HepG2 (cell line): ENCODE measurements around the gene TNFRSF25. TPM values are rescaled to one million over a fixed set of nuclear protein-coding genes. Genes with fewer than 3 reads are reported as not detected.

Experiments
- ATAC-seq: fragments of 200-7000 bp; cut with Tn5 transposase; 3 replicates; pipeline ENCODE4 v1.9.1; 2020; ENCODE audit warnings: mild to moderate bottlenecking, moderate library complexity
- BruUV-seq: library from RNA; stranded (reverse); fragments of 400-500 nt; replicated peaks from 2 replicates; lab custom pipeline; 2021; lab: Mats Ljungman, UMichigan
- CTCF ChIA-PET: fragments of 300-600 bp; formaldehyde crosslinking; extraction: SDS; loops from one replicate; lab custom pipeline; 2021; ENCODE audit warnings: low total read pairs, inconsistent platforms, low intra/inter-chr PET ratio; lab: Yijun Ruan, JAX
- POLR2A ChIA-PET: fragments of 350-600 bp; sonication (Branson Sonifier 250); formaldehyde crosslinking; loops from one replicate; lab custom pipeline; 2020; ENCODE audit warnings: antibody characterized with exemption, inconsistent platforms; lab: Yijun Ruan, JAX
- DNase-seq: peaks from one replicate; pipeline ENCODE4 v3.0.0-alpha.2; 2015; ENCODE audit warnings: low spot score
- FAIRE-seq: peaks from 3 replicates; lab custom pipeline; 2011; peaks lifted over from hg19 to GRCh38; lab: Jason Lieb, UNC
- H2AFZ ChIP-seq: one replicate; pipeline ENCODE4 v1.6.1; 2011; ENCODE audit warnings: low read length, inconsistent platforms
- H3K27ac ChIP-seq: fragments of 300-600 bp; 3 replicates; pipeline ENCODE4 v1.8.0; 2011; ENCODE audit warnings: mixed run types, mild to moderate bottlenecking, mixed read lengths, low read length, inconsistent platforms; ENCODE audit not compliant: insufficient read depth; ENCODE audit errors: extremely low read length
- H3K27me3 ChIP-seq, 2 experiments: fragments of 200-600 bp in 1 of 2; 2 replicates in 1 of 2; 3 replicates in 1 of 2; pipeline versions ENCODE4 v1.6.0 to v1.8.0; 2011; ENCODE audit warnings: low read length in 2 of 2, mild to moderate bottlenecking in 2 of 2, moderate library complexity in 2 of 2, inconsistent platforms in 1 of 2; ENCODE audit not compliant: insufficient read depth in 2 of 2, control insufficient read depth in 1 of 2
- H3K36me3 ChIP-seq, 2 experiments: fragments of 200-600 bp in 1 of 2; replicated peaks in 1 of 2; 2 replicates in 1 of 2; 3 replicates in 1 of 2; pipeline versions ENCODE4 v1.5.1 to v1.8.0; 2011; ENCODE audit warnings: low read length in 2 of 2, inconsistent platforms in 1 of 2; ENCODE audit not compliant: insufficient read depth in 2 of 2, control insufficient read depth in 1 of 2
- H3K4me1 ChIP-seq: 2 replicates; pipeline ENCODE4 v1.5.1; 2012; ENCODE audit warnings: low read length, inconsistent platforms; ENCODE audit not compliant: insufficient read depth
- H3K4me2 ChIP-seq: 2 replicates; pipeline ENCODE4 v1.6.0; 2011; ENCODE audit warnings: low read depth, low read length, inconsistent platforms
- H3K4me3 ChIP-seq, 3 experiments: fragments of 200-600 bp in 1 of 3; sonication (generic), shearing (Covaris generic) in 1 of 3; replicated peaks in 1 of 3; 2 replicates each; pipeline ENCODE4 v1.5.1; 2011 to 2016; ENCODE audit warnings: low read length in 3 of 3, inconsistent platforms in 2 of 3, low read depth in 2 of 3, mild to moderate bottlenecking in 2 of 3, control low read depth in 1 of 3, mixed read lengths in 1 of 3; ENCODE audit not compliant: insufficient read depth in 1 of 3
- H3K79me2 ChIP-seq: one replicate; pipeline ENCODE4 v1.6.1; 2011; ENCODE audit warnings: low read length, inconsistent platforms; ENCODE audit not compliant: insufficient read depth
- H3K9ac ChIP-seq: 2 replicates; pipeline ENCODE4 v1.6.0; 2011; ENCODE audit warnings: mild to moderate bottlenecking, low read depth, low read length, inconsistent platforms; ENCODE audit not compliant: insufficient read depth
- H3K9me3 ChIP-seq: 2 replicates; pipeline ENCODE4 v1.5.1; 2012; ENCODE audit warnings: mild to moderate bottlenecking, low read length
- H4K20me1 ChIP-seq: 2 replicates; pipeline ENCODE4 v1.6.0; 2011; ENCODE audit warnings: inconsistent platforms, mild to moderate bottlenecking, low read length, moderate library complexity; ENCODE audit not compliant: insufficient read depth
- ELF3 ChIP-seq: IDR thresholded peaks from 2 replicates; pipeline ENCODE4 v1.6.1; 2016; ENCODE audit warnings: missing genetic modification reagents, missing compliant biosample characterization
- HNRNPL ChIP-seq: fragments of 200-400 bp; formaldehyde crosslinking; IDR thresholded peaks from 2 replicates; pipeline ENCODE4 v1.6.1; 2017; ENCODE audit warnings: mild to moderate bottlenecking, low read depth, low read length
- MTF2 ChIP-seq: sonication (generic); formaldehyde crosslinking; IDR thresholded peaks from 2 replicates; pipeline ENCODE4 v1.5.0; 2020; ENCODE audit warnings: missing genetic modification reagents, borderline replicate concordance
- MXI1 ChIP-seq: IDR thresholded peaks from 3 replicates; pipeline ENCODE4 v1.6.1; 2012; ENCODE audit warnings: low read depth, low read length, inconsistent platforms, borderline replicate concordance
- SMC3 ChIP-seq: IDR thresholded peaks from 2 replicates; pipeline ENCODE4 v1.6.1; 2011; ENCODE audit warnings: low read length, improper control_type of control experiment
- STAG1 ChIP-seq: sonication (generic); formaldehyde crosslinking; IDR thresholded peaks from 2 replicates; pipeline ENCODE4 v1.4.0; 2020; ENCODE audit warnings: missing genetic modification reagents
- ZNF235 ChIP-seq: sonication (generic); formaldehyde crosslinking; IDR thresholded peaks from 2 replicates; pipeline ENCODE4 v1.8.1; 2023; ENCODE audit warnings: mild to moderate bottlenecking, missing genetic modification reagents, borderline replicate concordance
- ZNF556 ChIP-seq: sonication (generic); formaldehyde crosslinking; IDR thresholded peaks from 2 replicates; pipeline ENCODE4 v1.4.0; 2020; ENCODE audit warnings: mild to moderate bottlenecking, missing genetic modification reagents, borderline replicate concordance
- ZNF629 ChIP-seq: sonication (generic); formaldehyde crosslinking; conservative IDR thresholded peaks from 2 replicates; pipeline ENCODE4 v1.5.0; 2020; ENCODE audit warnings: missing genetic modification reagents
- ZNF678 ChIP-seq: sonication (generic); formaldehyde crosslinking; IDR thresholded peaks from 2 replicates; pipeline ENCODE4 v1.4.0; 2020; ENCODE audit warnings: mild to moderate bottlenecking, missing genetic modification reagents
- ZNF747 ChIP-seq: sonication (generic); formaldehyde crosslinking; IDR thresholded peaks from 2 replicates; pipeline ENCODE4 v1.8.1; 2023; ENCODE audit warnings: missing genetic modification reagents, mild to moderate bottlenecking, borderline replicate concordance
- ZNF788 ChIP-seq: sonication (generic); formaldehyde crosslinking; IDR thresholded peaks from 2 replicates; pipeline ENCODE4 v1.5.0; 2020; ENCODE audit warnings: mild to moderate bottlenecking, missing genetic modification reagents, borderline replicate concordance
- ZSCAN21 ChIP-seq: sonication (generic); formaldehyde crosslinking; IDR thresholded peaks from 2 replicates; pipeline ENCODE4 v1.8.0; 2022; ENCODE audit warnings: mild to moderate bottlenecking, missing genetic modification reagents, moderate library complexity, borderline replicate concordance
- WGBS: methylation state at CpG from one replicate; pipeline ENCODE4 v1.1.6; 2017; ENCODE audit warnings: low lambda C conversion rate; 5-methylcytosine and 5-hydroxymethylcytosine counted together
- in situ Hi-C: cut with HindIII; loops from 2 replicates; pipeline ENCODE4 v1.10.0; 2017; ENCODE audit warnings: low pct_unique_long_range_greater_than_20kb; ENCODE audit not compliant: extremely low pct_ligation_motif_present
- intact Hi-C: fragments of 100-400 bp; cut with micrococcal nuclease; formaldehyde crosslinking; loops from one replicate; pipeline ENCODE4 v1.10.0; 2022; ENCODE audit not compliant: unreplicated experiment
- polyA plus RNA-seq, 8 experiments: library from polyadenylated mRNA; depleted of rRNA in 3 of 8; stranded (reverse) in 7 of 8; unstranded in 1 of 8; fragments of >200 nt; fragmentation: Illumina TruSeq in 4 of 8; extraction: Trizol in 4 of 8; gene quantifications; 2 replicates each; pipeline versions ENCODE4 v1.2.1 to v1.2.3, GENCODE V29; 2011 to 2016; ENCODE audit warnings: low read depth in 4 of 8, missing spikeins in 1 of 8, mixed read lengths in 1 of 8; ENCODE audit not compliant: insufficient read depth in 1 of 8
- total RNA-seq, 5 experiments: library from RNA; depleted of rRNA; stranded (reverse); fragments of >200 nt; fragmentation: Illumina TruSeq; extraction: Trizol; gene quantifications; 2 replicates each; pipeline ENCODE4 v1.2.3, GENCODE V29; 2016; ENCODE audit warnings: low read depth in 1 of 5
- TF ChIP-seq, protein P1 (sequence below): sonication (generic); formaldehyde crosslinking; IDR thresholded peaks from 2 replicates; pipeline ENCODE4 v1.5.0; 2020; ENCODE audit warnings: mild to moderate bottlenecking, missing genetic modification reagents, moderate library complexity
- TF ChIP-seq, protein P2 (sequence below), 2 experiments: sonication (generic) in 1 of 2; formaldehyde crosslinking in 1 of 2; IDR thresholded peaks; 2 replicates each; pipeline versions ENCODE4 v1.4.0 to v1.6.1; 2018 to 2020; ENCODE audit warnings: missing genetic modification reagents in 2 of 2, borderline replicate concordance in 1 of 2, low read depth in 1 of 2, mild to moderate bottlenecking in 1 of 2, missing biosample characterization in 1 of 2
- TF ChIP-seq, protein P3 (sequence below): sonication (generic); formaldehyde crosslinking; IDR thresholded peaks from 2 replicates; pipeline ENCODE4 v1.9.0; 2022; ENCODE audit warnings: low read depth, missing genetic modification reagents
- TF ChIP-seq, protein P4 (sequence below): sonication (generic); formaldehyde crosslinking; IDR thresholded peaks from 2 replicates; pipeline ENCODE4 v1.4.0; 2020; ENCODE audit warnings: missing genetic modification reagents, mild to moderate bottlenecking, borderline replicate concordance

The TNFRSF25 gene
- total and polyA plus RNA-seq, 2 of the 13 experiments (the other 11 are each of a cell fraction or from before 2014, with no cell fraction given): 1.4 to 1.5 TPM

DNA sequence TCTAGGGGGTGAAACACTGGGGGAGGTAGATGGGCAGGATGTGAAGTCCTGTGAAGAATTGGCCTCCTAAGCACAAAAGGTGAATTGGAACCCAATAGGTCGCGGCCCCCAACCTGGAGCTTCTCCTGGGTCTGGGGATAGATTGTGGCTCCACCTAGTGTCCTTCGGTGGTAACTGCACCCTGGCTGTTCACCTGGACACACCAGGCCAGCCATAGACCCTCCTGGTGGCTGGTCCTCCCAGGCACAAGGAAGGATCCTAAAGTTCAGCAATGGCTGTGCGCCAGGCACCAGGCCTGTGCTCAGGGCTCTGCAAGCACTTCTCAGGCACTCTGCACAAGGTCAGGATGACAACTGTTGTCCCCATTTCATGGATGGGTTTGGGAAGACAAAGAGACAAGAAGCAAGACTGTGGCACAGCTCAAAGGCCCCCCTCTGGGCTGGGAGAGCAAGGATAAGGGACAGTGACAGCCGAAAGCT is 27.9 kb downstream of the TNFRSF25 start:
- ATAC-seq (peak; percentile 79), FAIRE-seq (peak; percentile 90), DNase-seq (peak; percentile 66)
- no peak overlapping the region for H2AFZ ChIP-seq
- no peak overlapping the region for H3K4me3 ChIP-seq
- no peaks in the 10 kb centered on the region for H3K9me3 ChIP-seq
- intact Hi-C loops (no loop called here), in situ Hi-C loops (no loop called here)
- peaks cover 6 to 31% of the 10 kb centered on the region in 2 experiments for H3K27me3 ChIP-seq
- POLR2A ChIA-PET: interaction anchor here (1.1 to 1.4 kb wide), 3 partner anchors 10 to 15 kb away, joined by 3 to 5 read pairs (median 4); no protein-coding TSS in a partner anchor
- CTCF ChIA-PET: interaction anchor here (0.7 to 1.6 kb wide), 2 partner anchors 15 to 41 kb away, joined by 3 to 12 read pairs; no protein-coding TSS in a partner anchor
- H3K79me2 ChIP-seq: no peaks in the 10 kb centered on the region
- H3K9ac ChIP-seq: no peak overlapping the region
- H3K4me2 ChIP-seq: no peak overlapping the region
- H3K27ac ChIP-seq: no peak overlapping the region
- 9% methylated on average over 5 of the region's 5 CpGs for WGBS
- H4K20me1 ChIP-seq: no peaks in the 10 kb centered on the region
- H3K4me1 ChIP-seq: peaks cover 30% of the 10 kb centered on the region
- H3K36me3 ChIP-seq: no peaks in the 10 kb centered on the region
- BruUV-seq: no TSS peak
- 0 out of 2 replicates have a peak, but pooled peaks have one; percentile 4 for TF ChIP-seq ZNF629 (CRISPR knock-in tag)
- 0 out of 2 replicates have a peak, but pooled peaks have one; percentile 18 for TF ChIP-seq ZNF556 (CRISPR knock-in tag)
- no peak for TF ChIP-seq ZSCAN21 (CRISPR knock-in tag)
- TF ChIP-seq ZNF788 (CRISPR knock-in tag): peak; percentile 17; the same call in 1 of the 2 replicates
- TF ChIP-seq STAG1 (CRISPR knock-in tag): peak; percentile 70
- TF ChIP-seq, protein P1, sequence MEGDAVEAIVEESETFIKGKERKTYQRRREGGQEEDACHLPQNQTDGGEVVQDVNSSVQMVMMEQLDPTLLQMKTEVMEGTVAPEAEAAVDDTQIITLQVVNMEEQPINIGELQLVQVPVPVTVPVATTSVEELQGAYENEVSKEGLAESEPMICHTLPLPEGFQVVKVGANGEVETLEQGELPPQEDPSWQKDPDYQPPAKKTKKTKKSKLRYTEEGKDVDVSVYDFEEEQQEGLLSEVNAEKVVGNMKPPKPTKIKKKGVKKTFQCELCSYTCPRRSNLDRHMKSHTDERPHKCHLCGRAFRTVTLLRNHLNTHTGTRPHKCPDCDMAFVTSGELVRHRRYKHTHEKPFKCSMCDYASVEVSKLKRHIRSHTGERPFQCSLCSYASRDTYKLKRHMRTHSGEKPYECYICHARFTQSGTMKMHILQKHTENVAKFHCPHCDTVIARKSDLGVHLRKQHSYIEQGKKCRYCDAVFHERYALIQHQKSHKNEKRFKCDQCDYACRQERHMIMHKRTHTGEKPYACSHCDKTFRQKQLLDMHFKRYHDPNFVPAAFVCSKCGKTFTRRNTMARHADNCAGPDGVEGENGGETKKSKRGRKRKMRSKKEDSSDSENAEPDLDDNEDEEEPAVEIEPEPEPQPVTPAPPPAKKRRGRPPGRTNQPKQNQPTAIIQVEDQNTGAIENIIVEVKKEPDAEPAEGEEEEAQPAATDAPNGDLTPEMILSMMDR: peak; percentile 93
- TF ChIP-seq MXI1: no peak
- 0 out of 2 replicates have a peak, but pooled peaks have one; percentile 39 for TF ChIP-seq ZNF678 (CRISPR knock-in tag)
- no peak for TF ChIP-seq ZNF747 (CRISPR knock-in tag)
- no peak for TF ChIP-seq ZNF235 (CRISPR knock-in tag)
- peak; percentile 53; the same call in 1 of the 2 replicates for TF ChIP-seq SMC3
- TF ChIP-seq, protein P2, sequence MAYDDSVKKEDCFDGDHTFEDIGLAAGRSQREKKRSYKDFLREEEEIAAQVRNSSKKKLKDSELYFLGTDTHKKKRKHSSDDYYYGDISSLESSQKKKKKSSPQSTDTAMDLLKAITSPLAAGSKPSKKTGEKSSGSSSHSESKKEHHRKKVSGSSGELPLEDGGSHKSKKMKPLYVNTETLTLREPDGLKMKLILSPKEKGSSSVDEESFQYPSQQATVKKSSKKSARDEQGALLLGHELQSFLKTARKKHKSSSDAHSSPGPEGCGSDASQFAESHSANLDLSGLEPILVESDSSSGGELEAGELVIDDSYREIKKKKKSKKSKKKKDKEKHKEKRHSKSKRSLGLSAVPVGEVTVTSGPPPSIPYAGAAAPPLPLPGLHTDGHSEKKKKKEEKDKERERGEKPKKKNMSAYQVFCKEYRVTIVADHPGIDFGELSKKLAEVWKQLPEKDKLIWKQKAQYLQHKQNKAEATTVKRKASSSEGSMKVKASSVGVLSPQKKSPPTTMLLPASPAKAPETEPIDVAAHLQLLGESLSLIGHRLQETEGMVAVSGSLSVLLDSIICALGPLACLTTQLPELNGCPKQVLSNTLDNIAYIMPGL (CRISPR knock-in tag; IDR thresholded peaks at IDR 0.05; ENCODE audit: borderline replicate concordance in 1 of 2, low read depth in 1 of 2): 0 out of 4 replicates have a peak, but pooled peaks of 1 of the 2 experiments have one; percentile 25
- 0 out of 2 replicates have a peak, but pooled peaks have one; percentile 17 for TF ChIP-seq HNRNPL
- TF ChIP-seq, protein P3, sequence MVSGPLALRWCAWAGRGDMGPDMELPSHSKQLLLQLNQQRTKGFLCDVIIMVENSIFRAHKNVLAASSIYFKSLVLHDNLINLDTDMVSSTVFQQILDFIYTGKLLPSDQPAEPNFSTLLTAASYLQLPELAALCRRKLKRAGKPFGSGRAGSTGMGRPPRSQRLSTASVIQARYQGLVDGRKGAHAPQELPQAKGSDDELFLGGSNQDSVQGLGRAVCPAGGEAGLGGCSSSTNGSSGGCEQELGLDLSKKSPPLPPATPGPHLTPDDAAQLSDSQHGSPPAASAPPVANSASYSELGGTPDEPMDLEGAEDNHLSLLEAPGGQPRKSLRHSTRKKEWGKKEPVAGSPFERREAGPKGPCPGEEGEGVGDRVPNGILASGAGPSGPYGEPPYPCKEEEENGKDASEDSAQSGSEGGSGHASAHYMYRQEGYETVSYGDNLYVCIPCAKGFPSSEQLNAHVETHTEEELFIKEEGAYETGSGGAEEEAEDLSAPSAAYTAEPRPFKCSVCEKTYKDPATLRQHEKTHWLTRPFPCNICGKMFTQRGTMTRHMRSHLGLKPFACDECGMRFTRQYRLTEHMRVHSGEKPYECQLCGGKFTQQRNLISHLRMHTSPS (CRISPR knock-in tag): no peak
- TF ChIP-seq, protein P4, sequence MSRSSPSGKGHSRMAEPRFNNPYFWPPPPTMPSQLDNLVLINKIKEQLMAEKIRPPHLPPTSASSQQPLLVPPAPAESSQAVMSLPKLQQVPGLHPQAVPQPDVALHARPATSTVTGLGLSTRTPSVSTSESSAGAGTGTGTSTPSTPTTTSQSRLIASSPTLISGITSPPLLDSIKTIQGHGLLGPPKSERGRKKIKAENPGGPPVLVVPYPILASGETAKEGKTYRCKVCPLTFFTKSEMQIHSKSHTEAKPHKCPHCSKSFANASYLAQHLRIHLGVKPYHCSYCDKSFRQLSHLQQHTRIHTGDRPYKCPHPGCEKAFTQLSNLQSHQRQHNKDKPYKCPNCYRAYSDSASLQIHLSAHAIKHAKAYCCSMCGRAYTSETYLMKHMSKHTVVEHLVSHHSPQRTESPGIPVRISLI (CRISPR knock-in tag): no peak
- TF ChIP-seq MTF2 (CRISPR knock-in tag): no peak
- 0 out of 2 replicates have a peak, but pooled peaks have one; percentile 13 for TF ChIP-seq ELF3
